ENCODE measurements around the gene DTNB.
"Not testable (repeated sequence)": the region's sequence is repeated elsewhere in the genome, so short reads cannot be mapped to it uniquely, and the experiment has no call there.

Gene DTNB

GRCh38 chr2:25418944-25419677 lies 254.3 kb downstream of the DTNB start:
- DNase-seq (ENCODE audit: low read depth): no peak

GRCh38 chr2:25417715-25418369 lies 255.5 kb downstream of the DTNB start:
- DNase-seq (ENCODE audit: low read depth): peak; percentile 37

- DNase-seq (ENCODE audit: low read depth): no peak
These were observed 256.7 kb downstream of the DTNB start for GRCh38 chr2:25416674-25417073.

- DNase-seq (ENCODE audit: low read depth): peak; percentile 67
These were observed 258.6 kb downstream of the DTNB start for GRCh38 chr2:25414781-25415180.

GRCh38 chr2:25413409-25413808 lies 260.0 kb downstream of the DTNB start:
- not testable (repeated sequence) for DNase-seq (ENCODE audit: low read depth)

- DNase-seq (ENCODE audit: low read depth): no peak
These were observed 261.6 kb downstream of the DTNB start for GRCh38 chr2:25411753-25412152.

- DNase-seq (ENCODE audit: low read depth): no peak
These were observed 262.1 kb downstream of the DTNB start for GRCh38 chr2:25411281-25411680.

GRCh38 chr2:25410370-25410769 lies 263.0 kb downstream of the DTNB start:
- DNase-seq (ENCODE audit: low read depth): no peak

- DNase-seq (ENCODE audit: low read depth): no peak
These were observed 263.9 kb downstream of the DTNB start for GRCh38 chr2:25409468-25409867.

GRCh38 chr2:25409044-25409443 lies 264.3 kb downstream of the DTNB start:
- no peak for DNase-seq (ENCODE audit: low read depth)

- DNase-seq (ENCODE audit: low read depth): peak; percentile 94
These were observed 267.6 kb downstream of the DTNB start for GRCh38 chr2:25405611-25406295.

- DNase-seq (ENCODE audit: low read depth): not testable (repeated sequence)
These were observed 270.1 kb downstream of the DTNB start for GRCh38 chr2:25403120-25403760.

- DNase-seq (ENCODE audit: low read depth): no peak
These were observed 270.9 kb downstream of the DTNB start for GRCh38 chr2:25402477-25402876.

GRCh38 chr2:25401307-25402026 lies 271.9 kb downstream of the DTNB start:
- no peak for DNase-seq (ENCODE audit: low read depth)

- DNase-seq (ENCODE audit: low read depth): no peak
These were observed 272.7 kb downstream of the DTNB start for GRCh38 chr2:25400576-25401216.

- DNase-seq (ENCODE audit: low read depth): no peak
These were observed 273.2 kb downstream of the DTNB start for GRCh38 chr2:25400169-25400568.

GRCh38 chr2:25398534-25398933 lies 274.8 kb downstream of the DTNB start:
- no peak for DNase-seq (ENCODE audit: low read depth)

- no peak for DNase-seq (ENCODE audit: low read depth)
These were observed 275.6 kb downstream of the DTNB start for GRCh38 chr2:25397777-25398176.

GRCh38 chr2:25389161-25389560 lies 284.2 kb downstream of the DTNB start:
- no peak for DNase-seq (ENCODE audit: low read depth)

- no peak for DNase-seq (ENCODE audit: low read depth)
These were observed 284.9 kb downstream of the DTNB start for GRCh38 chr2:25388491-25388890.

- no peak for DNase-seq (ENCODE audit: low read depth)
These were observed 285.4 kb downstream of the DTNB start for GRCh38 chr2:25387876-25388449.

Measured in CMK (cell line).